Gastrocnemius medialis (tissue), 4 donors: ENCODE data around the gene GRM8. TPM values are rescaled to one million over a fixed set of nuclear protein-coding genes. Genes with fewer than 3 reads are reported as not detected.

Source experiments
- ATAC-seq, 2 donors: fragments of 150-250 bp; one replicate each; pipeline ENCODE4 v1.9.1; 2016
- DNase-seq, 2 donors: peaks; one replicate each; pipeline ENCODE4 v3.0.0-alpha.2; 2019
- H3K27ac ChIP-seq, 4 donors: fragments of 200-600 bp; sonication (generic); 1 replicate in 1 of 4; 2 replicates in 3 of 4; pipeline ENCODE4 v1.5.1; 2016 to 2018; ENCODE audit warnings: mild to moderate bottlenecking in 2 of 4, moderate library complexity in 1 of 4
- H3K27me3 ChIP-seq, 3 donors: fragments of 200-600 bp; sonication (generic) in 2 of 3; 1 replicate in 1 of 3; 2 replicates in 2 of 3; pipeline versions ENCODE4 v1.5.1 to v1.6.0; 2016 to 2019; ENCODE audit warnings: mild to moderate bottlenecking in 1 of 3, moderate library complexity in 1 of 3
- H3K36me3 ChIP-seq, 2 donors: fragments of 200-600 bp; sonication (generic) in 1 of 2; one replicate each; pipeline ENCODE4 v1.5.1; 2017 to 2018
- H3K4me1 ChIP-seq, 2 donors: fragments of 200-600 bp; sonication (generic) in 1 of 2; one replicate each; pipeline ENCODE4 v1.5.1; 2016 to 2017; ENCODE audit warnings: mild to moderate bottlenecking in 2 of 2
- H3K4me3 ChIP-seq, 4 donors: fragments of 200-600 bp; sonication (generic) in 3 of 4; 1 replicate in 1 of 4; 2 replicates in 3 of 4; pipeline ENCODE4 v1.5.1; 2016 to 2019; ENCODE audit warnings: mild to moderate bottlenecking in 2 of 4
- H3K9me3 ChIP-seq, 3 donors: fragments of 200-600 bp; sonication (generic) in 2 of 3; 1 replicate in 1 of 3; 2 replicates in 2 of 3; pipeline ENCODE4 v1.5.1; 2016 to 2019
- CTCF ChIP-seq, 5 experiments: fragments of 450-650 bp in 3 of 5; fragments of 200-600 bp in 2 of 5; sonication (generic) in 2 of 5; IDR thresholded peaks in 4 of 5; conservative IDR thresholded peaks in 1 of 5; 1 replicate in 4 of 5; 2 replicates in 1 of 5; pipeline ENCODE4 v1.5.1; 2016 to 2019; ENCODE audit warnings: antibody characterized with exemption in 5 of 5, mild to moderate bottlenecking in 3 of 5, moderate library complexity in 3 of 5
- POLR2A ChIP-seq, 2 donors: fragments of 450-650 bp; IDR thresholded peaks; one replicate each; pipeline ENCODE4 v1.6.1; 2017; ENCODE audit warnings: antibody characterized with exemption in 2 of 2, mild to moderate bottlenecking in 2 of 2, moderate library complexity in 2 of 2
- in situ Hi-C, 4 donors: fragments of 200-750 bp; cut with MboI; loops; one replicate each; pipeline versions ENCODE4 v1.15.0 to v1.8.0; 2017; ENCODE audit warnings: low sequenced_read_pairs in 4 of 4
- intact Hi-C: fragments of 100-400 bp; cut with DNase I; formaldehyde crosslinking; loops from one replicate; pipeline ENCODE4 v1.15.1; 2023; ENCODE audit warnings: low total_unique reads
- total RNA-seq, 4 donors: library from RNA; depleted of rRNA; stranded (reverse); fragments of >200 nt; gene quantifications; one replicate each; pipeline versions ENCODE4 v1.1.0 to v1.2.3, GENCODE V29; 2016

GRM8 gene
- total RNA-seq, 4 donors from 2014 or later, result not detected

- DNase-seq (no peak), ATAC-seq (no peak)
- H3K4me3 ChIP-seq, result no peak overlapping the region
- no peak overlapping the region for H3K27ac ChIP-seq
- H3K4me1 ChIP-seq, result no peaks in the 10 kb centered on the region
- TF ChIP-seq POLR2A (IDR thresholded peaks at IDR 0.05) (no peak), CTCF (IDR thresholded peaks at IDR 0.05 in 4 of 5, conservative IDR thresholded peaks at IDR 0.05 in 1 of 5) (no peak)
- H3K36me3 ChIP-seq, result no peaks in the 10 kb centered on the region
- intact Hi-C loops, result no loop called here
- in situ Hi-C loops, result no loop called here
- no peaks in the 10 kb centered on the region for H3K9me3 ChIP-seq
- H3K27me3 ChIP-seq, result no peaks in the 10 kb centered on the region
These were observed 408.9 kb downstream of the GRM8 start for GRCh38 chr7:126843883-126844282.

GRCh38 chr7:126843336-126843735 is 409.4 kb downstream of the GRM8 start:
- intact Hi-C loops, result no loop called here
- no peaks in the 10 kb centered on the region for H3K27me3 ChIP-seq
- no peak for ATAC-seq
- no peak for TF ChIP-seq POLR2A (IDR thresholded peaks at IDR 0.05)
- no peak for TF ChIP-seq CTCF (IDR thresholded peaks at IDR 0.05 in 4 of 5, conservative IDR thresholded peaks at IDR 0.05 in 1 of 5)
- no peaks in the 10 kb centered on the region for H3K36me3 ChIP-seq
- no peak for DNase-seq
- H3K4me3 ChIP-seq, result no peak overlapping the region
- no peaks in the 10 kb centered on the region for H3K4me1 ChIP-seq
- H3K27ac ChIP-seq, result no peak overlapping the region
- in situ Hi-C loops, result no loop called here
- no peaks in the 10 kb centered on the region for H3K9me3 ChIP-seq

- H3K27me3 ChIP-seq, result no peaks in the 10 kb centered on the region
- ATAC-seq (no peak), DNase-seq (no peak)
- no peaks in the 10 kb centered on the region for H3K4me1 ChIP-seq
- H3K36me3 ChIP-seq, result no peaks in the 10 kb centered on the region
- TF ChIP-seq POLR2A (IDR thresholded peaks at IDR 0.05) (no peak), CTCF (IDR thresholded peaks at IDR 0.05 in 4 of 5, conservative IDR thresholded peaks at IDR 0.05 in 1 of 5) (no peak)
- H3K4me3 ChIP-seq, result no peak overlapping the region
- intact Hi-C loops, result no loop called here
- no peaks in the 10 kb centered on the region for H3K9me3 ChIP-seq
- in situ Hi-C loops, result no loop called here
- H3K27ac ChIP-seq, result no peak overlapping the region
These were observed 410.3 kb downstream of the GRM8 start for GRCh38 chr7:126842451-126842850.

- no peaks in the 10 kb centered on the region for H3K9me3 ChIP-seq
- no peaks in the 10 kb centered on the region for H3K36me3 ChIP-seq
- no peak for ATAC-seq
- no peaks in the 10 kb centered on the region for H3K27me3 ChIP-seq
- H3K4me1 ChIP-seq, result no peaks in the 10 kb centered on the region
- TF ChIP-seq CTCF (IDR thresholded peaks at IDR 0.05 in 4 of 5, conservative IDR thresholded peaks at IDR 0.05 in 1 of 5) (no peak), POLR2A (IDR thresholded peaks at IDR 0.05) (no peak)
- intact Hi-C loops, result no loop called here
- no peak overlapping the region for H3K4me3 ChIP-seq
- in situ Hi-C loops, result no loop called here
- no peak for DNase-seq
- H3K27ac ChIP-seq, result no peak overlapping the region
These were observed 411.9 kb downstream of the GRM8 start for GRCh38 chr7:126840869-126841268.

- H3K27me3 ChIP-seq, result no peaks in the 10 kb centered on the region
- in situ Hi-C loops, result no loop called here
- intact Hi-C loops, result no loop called here
- no peaks in the 10 kb centered on the region for H3K9me3 ChIP-seq
- H3K4me3 ChIP-seq, result no peak overlapping the region
- H3K27ac ChIP-seq, result no peak overlapping the region
- H3K4me1 ChIP-seq, result no peaks in the 10 kb centered on the region
- DNase-seq (no peak), ATAC-seq (no peak)
- H3K36me3 ChIP-seq, result no peaks in the 10 kb centered on the region
- TF ChIP-seq CTCF (IDR thresholded peaks at IDR 0.05 in 4 of 5, conservative IDR thresholded peaks at IDR 0.05 in 1 of 5) (no peak), POLR2A (IDR thresholded peaks at IDR 0.05) (no peak)
These were observed 413.1 kb downstream of the GRM8 start for GRCh38 chr7:126839624-126840023.
